Fibroblast of skin of right biceps (primary cell): ENCODE measurements around the gene ANKH.
A peak's percentile ranks its signal among the peaks of the same experiment; 100 is the strongest.
"Not testable (repeated sequence)": the region's sequence is repeated elsewhere in the genome, so short reads cannot be mapped to it uniquely, and the experiment has no call there.

ENCODE experiments used
- DNase-seq: peaks from one replicate; pipeline ENCODE4 v3.0.0-alpha.2; 2013

ANKH gene

DNA sequence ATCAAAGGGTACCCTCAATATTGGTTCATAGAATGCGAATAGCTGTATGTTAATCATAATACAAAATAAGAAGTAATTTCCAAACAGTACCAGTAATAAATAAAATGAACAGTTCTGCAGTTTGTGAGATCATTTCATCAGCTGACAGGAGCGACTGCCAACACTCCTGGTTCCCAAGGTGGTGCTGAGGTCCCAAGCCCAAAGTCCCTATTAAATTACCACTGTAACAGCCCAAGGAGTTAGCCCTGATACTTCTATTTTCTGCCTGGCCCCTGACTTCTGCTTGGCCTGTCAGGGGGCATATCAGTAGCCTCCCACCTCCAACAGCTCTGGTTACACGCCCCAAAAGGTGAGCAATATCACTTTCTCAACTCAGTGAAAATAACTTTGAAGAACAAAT is 47.1 kb downstream of the ANKH start:
- DNase-seq = no peak

DNA sequence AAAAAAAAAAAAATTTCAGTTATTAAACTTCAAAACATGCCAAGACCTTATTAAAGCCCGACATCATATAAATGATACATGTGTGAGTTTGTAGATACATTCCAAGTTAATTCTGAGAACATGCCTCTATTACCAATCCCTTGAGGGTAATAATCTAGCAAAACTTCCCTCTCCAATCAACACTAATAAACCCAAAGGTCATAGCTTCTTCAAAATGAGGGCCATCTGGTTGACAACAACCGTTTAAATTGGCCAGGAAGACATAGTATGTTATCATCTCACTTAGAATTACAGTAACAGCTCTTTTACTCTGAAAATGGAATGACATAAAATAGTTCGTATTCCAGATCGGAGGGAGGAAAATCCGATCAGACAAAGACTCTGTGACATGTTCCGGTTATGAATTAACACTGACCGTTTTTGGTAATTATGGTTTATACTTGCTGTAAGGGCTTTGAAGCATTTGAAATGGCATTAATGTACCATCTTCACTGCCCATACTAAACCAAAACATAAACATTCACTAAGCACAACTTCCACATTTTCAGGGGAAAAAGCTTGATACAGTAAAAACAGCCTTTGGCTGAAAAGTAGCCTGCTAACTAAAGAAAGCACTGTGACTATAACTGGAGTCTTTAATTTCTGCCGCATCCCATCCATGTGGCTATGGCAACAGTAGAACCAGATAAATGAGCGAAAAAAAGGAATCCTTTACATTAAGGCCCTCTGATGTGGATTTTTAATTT is 50.3 kb downstream of the ANKH start:
- DNase-seq = no peak

DNA sequence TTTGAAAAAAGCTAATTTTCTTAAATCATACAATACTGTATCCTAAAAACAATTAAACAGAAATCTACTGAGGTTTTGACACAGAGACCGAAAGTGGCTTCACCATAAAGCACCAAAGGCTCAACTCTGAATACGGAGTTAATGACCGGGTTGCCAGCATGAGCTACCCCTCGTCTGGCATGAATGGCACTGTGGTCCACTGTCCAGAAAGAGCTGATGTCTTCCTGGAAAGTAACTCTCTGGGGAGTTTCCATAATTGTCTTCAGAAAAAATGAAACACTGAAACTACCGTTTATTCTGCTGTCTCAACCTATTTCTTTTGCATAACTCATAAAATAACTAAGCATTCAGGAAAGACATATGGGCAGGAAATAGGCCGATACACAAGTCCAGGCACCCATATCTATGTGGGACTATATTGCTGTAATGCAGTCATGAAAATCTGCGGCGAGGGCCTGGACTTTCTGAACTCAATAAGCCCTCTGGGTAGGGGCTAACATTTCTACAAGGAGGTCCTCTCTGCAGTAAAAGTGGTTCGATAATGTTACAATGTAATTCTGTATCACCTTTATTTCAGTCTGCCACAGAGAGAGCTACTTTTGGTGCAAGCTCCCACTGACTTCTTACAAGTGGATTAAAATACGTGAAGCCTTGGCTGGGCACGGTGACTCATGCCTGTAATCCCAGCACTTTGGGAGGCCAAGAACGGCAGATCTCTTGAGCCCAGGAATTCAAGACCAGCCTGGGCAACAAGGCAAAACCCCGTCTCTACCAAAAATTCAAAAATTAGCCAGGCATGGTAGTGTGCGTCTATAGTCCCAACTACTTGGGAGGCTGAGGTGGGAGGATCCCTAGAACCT is 52.4 kb downstream of the ANKH start:
- DNase-seq = no peak

DNA sequence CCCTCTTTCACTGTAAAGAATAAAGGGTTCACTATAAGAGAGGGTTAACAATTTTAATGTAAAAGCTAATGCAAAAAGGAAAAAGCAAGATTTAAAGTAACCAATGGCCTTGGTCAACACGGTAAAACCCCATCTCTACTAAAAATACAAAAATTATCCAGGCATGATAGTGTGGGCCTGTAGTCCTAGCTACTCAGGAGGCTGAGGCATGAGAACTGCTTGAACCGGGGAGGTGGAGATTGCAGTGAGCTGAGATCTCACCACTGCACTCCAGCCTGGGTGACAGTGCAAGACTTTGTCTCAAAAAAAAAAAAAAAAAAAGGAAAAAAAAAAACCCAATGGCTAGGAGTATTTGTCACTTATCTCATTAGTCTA is 53.8 kb downstream of the ANKH start:
- not testable (repeated sequence) for DNase-seq

DNA sequence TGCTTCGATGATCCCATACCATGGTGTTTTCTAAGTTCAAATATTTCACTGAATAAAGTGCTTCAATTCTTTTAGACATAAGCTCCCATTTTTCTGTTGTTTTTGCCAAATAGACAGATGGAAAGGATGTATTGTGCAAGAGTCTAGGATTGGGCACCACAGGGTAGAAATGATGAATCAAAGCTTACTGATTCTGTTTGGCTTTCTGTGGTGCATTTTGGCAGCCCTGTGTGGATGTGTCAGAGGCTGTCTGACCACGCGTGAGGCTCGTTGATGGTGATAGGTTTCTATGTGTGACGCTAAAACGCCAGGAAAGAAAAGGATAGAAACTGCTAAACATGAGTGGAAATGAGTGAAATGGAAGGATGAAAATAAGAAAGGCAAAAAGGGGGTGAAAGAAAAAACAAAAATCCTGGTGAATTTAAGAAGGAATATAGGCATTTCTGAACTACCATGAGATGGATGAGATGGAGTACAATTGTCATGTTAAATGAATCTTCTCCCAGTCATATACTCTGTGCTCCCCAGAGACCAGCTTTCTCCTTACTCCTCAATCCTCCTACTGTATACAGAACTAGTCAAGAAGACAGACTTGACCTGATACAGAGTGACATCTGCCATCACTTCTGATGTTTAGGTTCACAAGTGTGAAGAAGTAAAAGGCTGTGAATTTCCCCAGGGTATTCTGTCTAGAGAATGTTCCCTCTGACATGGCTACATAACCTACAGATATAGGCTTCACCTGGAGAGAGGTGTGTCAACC is 54.4 kb downstream of the ANKH start:
- DNase-seq = peak; percentile 85

DNA sequence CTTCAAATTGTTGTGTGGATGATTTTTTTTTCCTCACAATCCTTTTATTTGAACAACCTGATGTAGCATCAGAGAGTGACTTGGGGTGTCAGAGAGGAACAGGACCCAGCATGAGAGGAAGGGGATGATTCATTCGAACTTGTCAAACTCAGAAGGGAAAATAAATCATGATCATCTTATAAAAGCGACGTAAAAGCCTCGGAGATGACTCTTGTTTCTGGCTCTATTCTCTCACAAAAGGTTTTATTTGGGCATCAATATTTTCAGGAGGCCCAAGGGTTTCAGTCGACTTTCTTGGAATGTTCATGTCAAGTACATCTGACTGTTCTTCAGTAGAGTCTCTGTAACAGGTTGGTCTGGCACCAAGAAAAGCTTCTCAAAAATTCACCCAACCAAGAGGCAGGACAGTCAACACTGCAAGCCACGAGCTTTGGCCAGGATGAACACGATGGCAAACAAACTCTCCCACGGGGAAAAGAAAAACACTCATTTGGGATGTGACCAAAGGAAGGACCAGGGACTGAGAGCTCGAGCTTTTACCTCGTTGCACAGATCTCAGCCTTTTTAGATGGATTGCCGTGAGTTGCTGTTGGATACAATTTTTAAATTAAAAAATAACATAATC is 55.1 kb downstream of the ANKH start:
- DNase-seq = no peak

DNA sequence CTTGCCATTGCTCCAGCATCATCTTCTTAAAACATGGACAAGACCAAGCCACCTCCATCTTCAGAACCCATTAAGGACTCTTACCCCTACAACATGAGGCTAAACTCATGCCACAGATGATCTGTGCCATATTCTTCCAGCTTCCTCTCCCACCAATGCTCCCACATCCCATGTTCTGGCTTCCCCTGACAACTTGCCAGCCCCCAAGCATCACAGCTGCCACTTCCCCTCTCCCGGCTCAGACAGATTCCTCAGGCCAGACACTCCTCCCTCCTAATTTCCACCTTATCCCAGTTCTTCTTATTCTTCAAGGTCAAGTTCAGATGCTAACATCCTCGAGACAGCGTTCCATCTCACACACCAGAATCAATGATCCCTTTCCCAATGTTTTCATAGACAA is 57.8 kb downstream of the ANKH start:
- DNase-seq = no peak

DNA sequence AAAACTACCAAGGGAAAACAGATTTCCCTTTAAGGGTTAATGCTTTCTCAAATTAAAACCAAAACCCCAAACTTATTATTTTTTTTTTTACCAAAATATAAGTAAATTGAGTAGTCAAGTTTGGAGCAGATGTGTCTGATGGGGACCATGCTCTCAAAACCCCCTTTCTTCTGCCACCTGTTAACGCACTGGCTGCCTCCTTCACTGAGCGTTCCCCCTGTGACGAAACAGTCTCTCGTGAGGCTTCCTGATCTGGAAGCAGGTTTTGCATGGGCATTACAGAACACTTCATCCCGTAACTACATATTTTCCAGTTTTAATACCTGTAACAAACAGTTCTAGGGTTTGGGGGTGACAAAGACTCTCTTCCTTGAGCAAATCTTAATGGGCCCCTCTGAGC is 59.4 kb downstream of the ANKH start:
- no peak for DNase-seq

DNA sequence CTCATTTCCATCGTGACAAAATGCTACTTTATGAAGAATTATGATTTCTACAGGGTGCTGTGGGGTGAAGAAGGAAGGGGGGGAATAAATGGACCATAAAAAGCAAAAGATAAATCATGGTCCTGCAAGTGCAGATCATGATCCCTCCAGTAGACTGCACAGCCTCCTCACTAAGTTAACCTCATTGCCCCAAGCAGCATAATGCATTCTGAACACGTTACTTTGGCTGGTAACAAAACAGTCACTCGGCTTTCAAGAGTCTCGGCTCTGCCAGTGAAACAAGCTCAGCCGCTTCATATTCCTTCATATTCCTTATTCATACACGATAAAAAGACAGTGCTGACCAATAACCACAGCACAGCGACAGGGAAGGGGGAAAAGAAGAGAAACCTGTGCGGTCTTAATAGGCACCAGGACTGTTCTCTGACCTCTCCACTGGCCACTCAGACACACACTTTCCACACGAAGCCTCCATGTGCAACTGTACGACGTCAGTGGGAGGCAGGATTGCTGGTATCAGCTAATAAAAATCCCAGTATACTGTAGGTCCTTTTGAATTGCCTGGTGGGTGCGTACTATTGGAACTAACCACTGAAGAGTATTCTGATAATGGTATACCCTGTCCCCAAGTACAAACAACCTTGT is 60.5 kb downstream of the ANKH start:
- DNase-seq = no peak

DNA sequence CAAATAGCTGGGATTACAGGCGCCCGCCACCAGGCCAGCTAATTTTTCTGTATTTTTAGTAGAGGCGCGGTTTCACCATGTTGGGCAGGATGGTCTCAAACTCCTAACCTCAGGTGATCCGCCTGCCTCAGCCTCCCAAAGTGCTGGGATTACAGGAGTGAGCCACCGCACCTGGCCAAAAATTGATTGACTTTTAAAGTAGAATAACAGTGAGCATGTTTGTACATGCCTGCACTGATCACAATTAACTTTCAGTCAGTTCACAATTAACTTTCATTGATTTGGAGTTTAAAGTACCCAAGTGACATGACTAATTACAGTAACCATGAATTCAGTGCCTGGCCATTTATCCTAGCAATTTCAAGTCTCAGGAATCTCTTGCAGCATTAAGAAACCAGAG is 61.3 kb downstream of the ANKH start:
- DNase-seq = no peak

DNA sequence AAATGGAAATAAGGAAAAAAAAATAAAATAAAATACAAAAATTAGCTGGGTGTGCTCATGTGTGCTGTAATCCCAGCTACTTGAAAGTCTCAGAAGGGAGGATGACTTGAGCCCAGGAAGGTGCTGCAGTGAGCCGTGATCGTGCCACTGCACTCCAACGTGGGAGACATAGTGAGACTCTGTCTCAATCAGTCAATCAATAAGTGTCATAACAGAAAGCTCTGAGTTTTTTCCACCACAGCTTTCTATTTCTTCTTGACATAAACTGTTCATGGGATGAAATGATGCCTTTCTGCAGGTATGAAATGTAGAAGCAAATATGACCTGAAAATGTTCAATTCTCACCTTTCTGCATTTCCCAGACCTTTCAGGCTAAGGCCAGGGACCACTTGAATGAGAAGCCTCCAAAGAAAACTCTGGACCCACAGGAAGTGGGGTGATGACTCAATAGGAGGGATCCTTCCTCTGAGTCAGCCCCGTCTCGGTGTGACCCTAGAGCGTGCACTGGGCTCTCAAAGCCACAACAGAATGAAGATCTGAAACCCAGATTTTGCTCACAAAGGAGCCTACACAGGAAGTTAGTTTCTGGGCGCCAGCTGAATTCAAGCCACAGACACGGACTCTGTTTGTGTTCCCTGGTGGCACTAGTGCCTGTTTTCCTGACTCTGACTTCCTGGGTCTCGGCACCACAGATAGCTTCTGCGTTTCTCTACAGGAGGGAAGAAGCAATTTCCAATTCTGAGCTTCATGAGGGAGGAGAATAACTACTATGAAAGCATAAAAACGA is 62.0 kb downstream of the ANKH start:
- peak; percentile 91 for DNase-seq

DNA sequence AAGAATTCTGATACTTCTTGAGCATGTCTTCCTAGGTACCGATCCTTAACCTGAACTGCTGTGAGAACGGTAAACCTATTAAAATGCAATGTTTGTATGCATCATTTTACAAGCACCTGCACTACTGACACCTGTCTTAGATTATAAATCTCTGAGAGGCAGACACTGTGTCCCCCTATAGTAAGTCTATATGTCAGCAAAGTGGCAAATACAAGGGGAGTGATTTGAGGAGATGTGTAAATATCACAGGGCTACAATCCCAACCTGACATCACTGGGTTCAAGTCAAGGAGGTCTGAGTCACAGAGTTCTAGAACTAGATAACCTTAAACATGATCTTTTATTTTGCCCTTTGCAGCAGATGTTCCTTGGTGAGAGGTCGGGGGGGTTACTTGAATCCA is 64.1 kb downstream of the ANKH start:
- no peak for DNase-seq

DNA sequence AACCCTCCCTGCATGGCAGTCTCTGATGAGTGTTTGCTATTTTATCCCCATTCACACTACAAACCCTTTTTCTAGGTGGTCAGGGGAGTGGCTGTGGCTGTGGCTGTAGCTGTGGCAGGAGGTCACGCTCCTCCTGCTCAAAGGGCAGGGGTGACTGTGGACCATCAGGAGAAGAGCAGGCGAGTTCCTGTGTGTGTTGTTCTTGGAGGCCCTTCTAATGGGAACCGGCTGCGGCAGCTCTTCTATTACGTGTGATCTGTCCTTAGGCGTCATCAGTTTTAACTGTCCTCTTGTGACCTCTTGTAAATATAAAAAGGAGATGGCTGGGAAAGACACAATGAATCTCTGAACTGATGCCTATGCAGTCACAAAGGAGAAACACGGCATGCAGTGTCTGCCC is 65.1 kb downstream of the ANKH start:
- peak; percentile 80 for DNase-seq

DNA sequence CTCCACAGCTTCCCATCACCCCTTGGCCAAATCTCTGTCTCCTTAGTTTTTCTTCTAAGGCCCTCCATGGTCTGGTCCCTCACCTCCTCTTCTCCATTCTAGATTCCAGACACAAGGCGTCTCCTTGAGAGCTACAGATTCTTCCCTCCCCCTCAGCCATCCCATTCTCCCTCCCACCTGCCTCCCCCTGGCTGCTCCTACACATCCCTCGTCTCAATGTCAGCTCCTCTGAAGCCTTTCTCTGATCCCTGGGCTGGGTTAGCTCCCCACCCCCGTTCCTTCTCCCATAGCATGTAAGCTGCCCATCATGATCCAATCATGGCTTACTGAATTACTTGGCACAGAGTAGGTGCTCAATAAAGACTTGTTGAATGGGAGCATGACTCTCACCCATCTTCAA is 69.0 kb downstream of the ANKH start:
- DNase-seq = no peak

DNA sequence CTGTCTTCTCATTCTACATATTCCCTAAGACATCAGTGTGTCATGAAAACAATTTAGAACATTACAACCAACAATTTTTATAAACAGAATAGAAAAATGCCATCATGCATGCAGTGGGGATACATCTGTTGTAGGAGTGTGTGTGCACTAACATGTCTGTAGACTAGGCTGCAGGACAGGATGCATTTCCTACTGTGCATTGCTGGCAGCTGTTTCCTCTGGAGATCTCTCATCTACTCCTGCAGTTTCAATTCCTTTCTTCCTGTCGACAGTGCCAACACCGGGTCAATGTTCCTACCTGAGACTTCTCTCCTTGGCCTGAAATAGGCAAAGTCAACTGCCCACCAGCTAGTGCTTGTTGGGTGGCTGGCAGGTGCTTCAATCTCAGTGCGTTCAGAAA is 69.8 kb downstream of the ANKH start:
- DNase-seq = no peak

DNA sequence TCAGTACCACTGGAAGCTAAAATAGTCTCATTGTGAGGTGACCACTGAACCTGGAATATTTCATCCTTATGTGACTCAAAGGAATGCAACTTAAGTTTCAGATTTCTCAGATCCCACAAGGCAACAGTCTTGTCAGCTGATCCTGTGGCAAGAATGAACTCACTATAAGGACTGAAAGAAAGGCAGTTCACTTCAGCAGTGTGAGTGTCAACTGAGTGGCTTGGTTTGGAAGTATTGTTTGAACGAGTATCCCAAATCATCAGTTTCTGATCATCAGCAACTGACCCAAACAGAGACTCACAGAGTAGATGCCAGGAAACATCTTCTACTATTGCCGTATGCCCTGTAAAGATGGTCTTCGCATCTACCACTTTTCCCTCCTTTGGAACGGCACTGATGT is 74.2 kb downstream of the ANKH start:
- not testable (repeated sequence) for DNase-seq

DNA sequence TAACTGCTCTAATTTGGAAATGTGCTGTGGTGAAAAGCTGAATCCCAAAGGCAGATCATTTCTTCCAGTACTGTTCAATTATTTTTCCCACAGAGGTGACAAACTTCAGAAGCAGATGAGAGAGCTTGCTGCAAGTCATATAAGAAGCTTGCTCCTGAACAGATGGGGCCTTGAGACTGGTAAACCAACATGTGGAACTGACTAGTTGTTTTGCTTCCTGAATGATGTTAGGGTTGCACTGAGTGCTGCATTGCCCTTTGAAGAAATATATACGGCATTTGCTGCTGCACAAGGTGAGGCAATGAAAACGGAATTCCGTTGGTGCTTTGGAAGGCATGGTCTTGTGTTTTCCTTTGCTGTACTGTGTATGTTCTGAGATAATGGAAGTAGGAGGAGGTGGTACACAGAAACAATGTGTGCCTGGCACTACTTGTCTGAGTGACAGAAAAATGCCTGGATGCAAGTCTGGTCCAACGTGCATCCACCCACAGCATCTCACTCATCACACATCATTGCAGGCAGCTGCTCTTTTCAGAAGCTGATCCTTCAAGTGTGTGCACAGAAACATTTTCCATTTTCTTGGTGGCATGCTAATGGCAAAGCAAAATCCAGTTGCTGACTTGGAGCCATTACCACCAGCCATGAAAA is 76.9 kb downstream of the ANKH start:
- DNase-seq = no peak

DNA sequence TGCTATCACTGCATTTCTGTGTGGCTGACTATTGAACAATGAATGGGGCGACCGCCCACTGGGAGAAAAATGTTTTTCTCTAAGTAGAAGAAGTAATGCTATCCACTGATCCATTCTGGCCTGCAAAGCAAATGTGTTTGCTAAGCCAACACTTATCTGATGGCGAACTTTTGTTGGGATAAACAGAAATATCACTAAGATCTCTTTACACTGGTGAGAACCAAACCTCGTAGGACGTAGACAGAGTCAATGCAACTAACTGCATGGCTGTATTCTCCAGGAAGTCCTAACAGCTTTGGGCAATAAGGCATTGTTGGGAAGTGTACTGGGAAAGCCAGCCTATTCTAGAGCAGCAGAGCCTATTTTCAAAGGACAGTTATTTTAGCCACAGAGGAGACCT is 77.7 kb downstream of the ANKH start:
- DNase-seq = no peak

DNA sequence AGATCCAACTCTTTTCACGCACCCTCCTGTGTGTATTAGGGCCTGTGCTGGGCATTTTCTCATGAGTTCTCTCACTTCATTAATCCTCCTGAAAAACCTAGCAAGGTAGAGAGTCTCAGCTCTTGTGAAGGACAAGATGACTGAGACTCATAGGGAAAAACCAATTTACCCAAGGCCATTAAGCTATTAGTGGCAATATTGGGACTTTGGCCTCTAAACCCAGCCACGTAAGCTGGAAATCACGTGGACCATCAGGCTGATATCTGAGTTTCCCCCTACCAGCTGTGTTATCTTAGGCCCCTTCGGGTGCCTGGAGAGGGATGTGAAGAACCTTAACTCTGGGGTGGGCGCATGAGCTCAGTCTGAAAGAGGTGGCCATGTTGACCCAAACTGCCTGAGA is 80.7 kb downstream of the ANKH start:
- no peak for DNase-seq

DNA sequence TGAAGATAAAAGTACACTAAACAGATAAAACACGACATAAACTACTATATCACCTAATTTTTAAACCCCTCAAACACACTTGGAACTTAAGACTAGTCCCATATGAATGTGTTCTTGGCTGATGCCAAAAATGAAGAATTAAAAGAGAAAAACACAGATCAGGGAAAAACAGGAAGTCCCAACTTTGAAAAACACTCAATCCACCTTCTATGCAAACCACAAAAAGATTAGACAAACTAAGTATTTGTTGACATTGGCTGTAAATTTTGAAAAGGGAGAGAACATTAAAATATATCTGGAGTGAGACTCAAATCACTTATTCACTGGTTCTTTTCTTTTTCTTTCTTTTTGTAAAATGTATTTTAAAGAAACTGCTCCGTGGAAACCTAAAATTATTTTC is 81.4 kb downstream of the ANKH start:
- no peak for DNase-seq

DNA sequence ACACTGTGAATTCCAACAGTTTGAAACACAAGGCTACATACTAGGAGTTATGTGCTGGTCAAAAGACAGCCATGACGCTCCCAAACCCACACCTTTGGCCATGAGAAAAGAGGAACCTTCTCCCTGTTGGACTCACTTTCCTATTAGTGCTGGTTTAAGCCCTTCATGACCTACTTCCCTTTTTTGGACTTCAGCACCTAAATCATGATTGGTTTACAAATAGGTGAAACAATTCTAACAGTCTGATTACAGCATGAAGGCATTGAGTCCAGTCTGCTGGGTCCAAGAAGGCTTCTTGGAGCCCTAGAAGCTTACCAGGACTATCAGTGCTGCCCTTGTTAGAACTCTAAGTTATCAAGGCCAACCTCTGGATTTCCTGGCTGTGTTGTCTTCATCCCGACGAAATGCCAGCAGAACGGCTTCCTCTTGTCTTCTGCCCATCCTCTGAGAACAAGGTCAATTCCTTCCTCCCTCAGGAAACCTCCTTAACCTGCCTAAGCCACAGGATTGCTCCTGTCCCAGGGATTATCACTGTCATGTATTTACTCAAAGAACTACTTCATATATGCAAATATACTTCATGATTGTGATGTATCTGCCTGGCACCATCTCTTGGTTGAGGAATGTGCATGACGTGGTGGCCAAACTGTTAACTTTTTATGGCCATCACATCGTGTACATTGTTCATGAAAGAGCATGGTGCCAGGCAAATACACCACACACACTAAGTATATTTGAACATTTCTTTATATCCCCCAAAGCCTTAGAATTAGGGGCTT is 83.6 kb downstream of the ANKH start:
- DNase-seq = no peak
